Suprapubic skin (tissue), 4 donors: ENCODE results near the gene FAM193B. TPM values are rescaled to one million over a fixed set of nuclear protein-coding genes. Genes with fewer than 3 reads are reported as not detected.

Experiments used
- DNase-seq, 2 donors: peaks; one replicate each; pipeline ENCODE4 v3.0.0-alpha.2; 2019; ENCODE audit warnings: low spot score in 2 of 2
- H3K27ac ChIP-seq: fragments of 200-600 bp; sonication (generic); one replicate; pipeline ENCODE4 v1.5.1; 2019
- H3K27me3 ChIP-seq: fragments of 200-600 bp; sonication (generic); one replicate; pipeline ENCODE4 v1.5.1; 2019
- H3K36me3 ChIP-seq: fragments of 200-600 bp; sonication (generic); one replicate; pipeline ENCODE4 v1.5.1; 2019
- H3K4me1 ChIP-seq: fragments of 200-600 bp; sonication (generic); one replicate; pipeline ENCODE4 v1.5.1; 2019
- H3K4me3 ChIP-seq: fragments of 200-600 bp; sonication (generic); one replicate; pipeline ENCODE4 v1.5.1; 2019; ENCODE audit warnings: mild to moderate bottlenecking
- H3K9me3 ChIP-seq: fragments of 200-600 bp; sonication (generic); one replicate; pipeline ENCODE4 v1.5.1; 2019
- EP300 ChIP-seq: sonication (generic); formaldehyde crosslinking; IDR thresholded peaks from one replicate; pipeline ENCODE4 v1.6.1; 2017; ENCODE audit warnings: antibody characterized with exemption
- POLR2A ChIP-seq, 2 donors: fragments of 450-650 bp; IDR thresholded peaks; one replicate each; pipeline ENCODE4 v1.6.1; 2017; ENCODE audit warnings: antibody characterized with exemption in 2 of 2, mild to moderate bottlenecking in 2 of 2, moderate library complexity in 2 of 2
- POLR2AphosphoS5 ChIP-seq, 3 donors: sonication (generic); formaldehyde crosslinking; IDR thresholded peaks; one replicate each; pipeline ENCODE4 v1.6.1; 2017; ENCODE audit warnings: antibody characterized with exemption in 3 of 3
- WGBS: methylation state at CpG from one replicate; pipeline ENCODE4 v1.1.5; 2018; 5-methylcytosine and 5-hydroxymethylcytosine counted together
- total RNA-seq, 4 donors: library from RNA; depleted of rRNA; stranded (reverse); fragments of >200 nt; gene quantifications; one replicate each; pipeline ENCODE4 v1.1.0, GENCODE V29; 2016
- TF ChIP-seq, protein P1 (sequence below), 2 donors: fragments of 200-600 bp in 1 of 2; fragments of 450-650 bp in 1 of 2; sonication (generic) in 1 of 2; IDR thresholded peaks; one replicate each; pipeline ENCODE4 v1.5.1; 2016 to 2019; ENCODE audit warnings: antibody characterized with exemption in 2 of 2, mild to moderate bottlenecking in 1 of 2, moderate library complexity in 1 of 2

Gene FAM193B
- total RNA-seq, 4 donors from 2014 or later = 55.6 to 328 (median 78.2) TPM

DNA sequence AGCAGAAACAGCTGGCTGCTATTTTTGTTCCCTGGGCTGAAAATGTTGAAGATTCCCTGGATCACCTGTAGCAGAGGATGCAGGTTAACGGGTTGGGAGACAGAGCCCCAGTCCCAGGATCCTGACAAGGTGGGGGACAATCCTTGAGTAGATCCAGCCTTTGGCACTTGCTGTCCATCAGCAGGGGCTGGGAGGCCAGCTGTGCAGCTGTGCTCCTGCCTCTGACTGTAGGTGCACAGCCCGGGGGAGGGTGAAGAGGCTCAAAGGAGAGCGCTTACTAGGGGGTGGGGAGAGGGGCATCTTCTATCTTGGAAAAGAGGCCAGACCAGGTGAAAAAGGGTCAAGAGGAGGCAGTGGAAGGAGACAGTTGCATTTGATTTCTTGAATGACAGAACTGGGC is 34.1 kb downstream of the FAM193B start:
- Histone ChIP-seq H3K27ac (no peak overlapping the region), H3K9me3 (no peaks in the 10 kb centered on the region), H3K4me3 (no peak overlapping the region), H3K27me3 (no peaks in the 10 kb centered on the region), H3K36me3 (peaks cover 55% of the 10 kb centered on the region), H3K4me1 (peaks cover 19% of the 10 kb centered on the region)
- no peak for DNase-seq
- 97% methylated on average over 3 of the region's 3 CpGs for WGBS
- no peak for TF ChIP-seq EP300
- TF ChIP-seq POLR2A (IDR thresholded peaks at IDR 0.05) = no peak
- no peak for TF ChIP-seq POLR2AphosphoS5 (IDR thresholded peaks at IDR 0.05)
- TF ChIP-seq, protein P1, sequence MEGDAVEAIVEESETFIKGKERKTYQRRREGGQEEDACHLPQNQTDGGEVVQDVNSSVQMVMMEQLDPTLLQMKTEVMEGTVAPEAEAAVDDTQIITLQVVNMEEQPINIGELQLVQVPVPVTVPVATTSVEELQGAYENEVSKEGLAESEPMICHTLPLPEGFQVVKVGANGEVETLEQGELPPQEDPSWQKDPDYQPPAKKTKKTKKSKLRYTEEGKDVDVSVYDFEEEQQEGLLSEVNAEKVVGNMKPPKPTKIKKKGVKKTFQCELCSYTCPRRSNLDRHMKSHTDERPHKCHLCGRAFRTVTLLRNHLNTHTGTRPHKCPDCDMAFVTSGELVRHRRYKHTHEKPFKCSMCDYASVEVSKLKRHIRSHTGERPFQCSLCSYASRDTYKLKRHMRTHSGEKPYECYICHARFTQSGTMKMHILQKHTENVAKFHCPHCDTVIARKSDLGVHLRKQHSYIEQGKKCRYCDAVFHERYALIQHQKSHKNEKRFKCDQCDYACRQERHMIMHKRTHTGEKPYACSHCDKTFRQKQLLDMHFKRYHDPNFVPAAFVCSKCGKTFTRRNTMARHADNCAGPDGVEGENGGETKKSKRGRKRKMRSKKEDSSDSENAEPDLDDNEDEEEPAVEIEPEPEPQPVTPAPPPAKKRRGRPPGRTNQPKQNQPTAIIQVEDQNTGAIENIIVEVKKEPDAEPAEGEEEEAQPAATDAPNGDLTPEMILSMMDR (IDR thresholded peaks at IDR 0.05) = no peak

DNA sequence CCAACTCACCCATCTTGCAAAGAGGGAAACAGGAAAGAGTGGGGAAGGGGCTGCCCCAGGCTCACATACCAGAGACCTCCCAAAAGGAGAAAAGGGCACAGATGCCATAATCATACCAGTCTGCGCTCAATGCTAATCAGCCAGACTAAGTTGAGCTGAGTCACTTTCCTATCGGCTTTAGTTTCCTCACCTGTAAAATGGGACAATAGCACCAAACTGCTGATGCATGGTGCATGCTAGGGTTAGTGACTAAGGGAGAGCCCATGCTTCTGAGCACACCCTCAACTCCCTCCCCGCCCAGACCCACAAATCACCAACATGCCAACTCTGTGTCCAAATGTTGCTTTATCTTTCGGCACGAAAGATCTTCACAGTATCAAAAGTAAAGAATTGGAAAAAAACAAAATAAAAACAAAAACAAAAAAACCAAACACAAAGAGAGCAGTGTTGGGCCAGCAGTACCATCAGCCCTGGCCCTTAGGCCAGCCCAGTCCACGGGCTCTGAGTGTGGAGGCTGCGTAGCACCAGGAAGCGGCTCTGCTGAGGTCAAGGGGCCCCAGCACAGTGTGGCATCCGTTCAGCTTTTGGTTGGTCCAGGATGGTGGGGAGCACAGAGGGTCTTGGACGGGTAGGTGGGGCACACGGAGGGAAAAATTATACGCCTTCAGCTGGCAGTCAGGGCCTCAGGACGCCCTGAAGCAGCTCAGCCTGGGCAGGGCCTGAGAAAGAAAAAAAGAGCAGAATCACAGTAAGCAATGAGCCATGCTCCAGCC is 34.7 kb downstream of the FAM193B start:
- no peak overlapping the region for H3K27ac ChIP-seq
- peaks cover 23% of the 10 kb centered on the region for H3K4me1 ChIP-seq
- 85% methylated on average over 13 of the region's 13 CpGs for WGBS
- no peaks in the 10 kb centered on the region for H3K27me3 ChIP-seq
- TF ChIP-seq POLR2AphosphoS5 (IDR thresholded peaks at IDR 0.05) = no peak
- no peaks in the 10 kb centered on the region for H3K9me3 ChIP-seq
- H3K36me3 ChIP-seq = peaks cover 56% of the 10 kb centered on the region
- no peak overlapping the region for H3K4me3 ChIP-seq
- DNase-seq = no peak

DNA sequence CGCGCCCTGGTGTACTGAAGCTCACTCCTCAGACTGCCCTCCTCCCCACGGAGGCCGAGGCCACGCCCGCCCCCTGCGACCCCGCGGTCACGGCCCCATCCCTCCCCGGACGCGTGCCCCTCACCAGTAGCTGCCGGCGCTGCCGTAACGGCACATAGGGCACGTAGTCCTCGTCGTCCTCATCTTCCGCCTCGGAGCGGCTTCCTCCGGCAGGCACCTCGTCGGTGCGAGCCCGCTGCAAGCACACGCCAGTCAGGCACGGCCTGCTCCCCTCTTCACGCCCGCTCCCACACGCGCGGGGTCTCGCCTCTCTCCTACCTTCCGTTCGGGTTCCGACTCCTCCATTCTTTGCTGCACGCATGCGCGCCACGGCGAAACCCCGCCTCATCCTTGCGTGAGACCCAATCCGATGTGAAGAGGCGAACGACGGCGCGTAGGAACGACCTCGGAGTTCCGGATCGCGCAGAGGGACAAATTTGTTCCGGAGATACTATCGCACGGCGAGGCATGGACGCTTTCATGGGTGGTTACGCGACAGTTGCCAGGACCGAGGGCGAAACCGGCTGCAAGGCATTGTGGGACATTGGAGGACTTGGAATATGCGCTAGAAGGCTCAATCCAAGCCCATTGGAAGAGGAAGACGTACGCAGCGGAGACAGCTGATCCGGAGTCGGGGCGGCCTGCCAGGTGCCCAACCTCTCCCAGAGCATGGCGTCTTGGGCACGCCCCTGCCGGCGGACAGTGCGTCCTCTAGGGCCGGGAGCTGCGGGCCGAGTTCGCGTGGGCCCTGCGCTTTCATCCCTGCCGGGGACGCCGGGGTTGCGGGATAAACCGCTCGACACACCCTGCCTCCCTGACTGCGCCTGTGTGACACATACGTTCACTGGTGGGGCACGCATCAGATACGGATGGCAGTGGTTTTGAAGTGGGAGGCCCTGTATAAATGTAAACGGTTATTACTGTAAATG is 37.5 kb downstream of the FAM193B start, which contains the start of gene DDX41:
TSS of gene DDX41 (minus strand) at position 361 of the 968 bp plus-strand sequence. CDS start at position 345, 16 bp downstream.
- H3K36me3 ChIP-seq = peaks cover 59% of the 10 kb centered on the region
- peaks cover 29% of the 10 kb centered on the region for H3K4me1 ChIP-seq
- peak within 1 kb of the TSS; percentile 89 for H3K27ac ChIP-seq
- peak within 1 kb of the TSS; percentile 98 for H3K4me3 ChIP-seq
- DNase-seq = peak; percentile 98 to 99
- H3K9me3 ChIP-seq = no peaks in the 10 kb centered on the region
- H3K27me3 ChIP-seq = no peaks in the 10 kb centered on the region
- under 1% methylated on average over 56 of the region's 96 CpGs for WGBS
- TF ChIP-seq POLR2AphosphoS5 (IDR thresholded peaks at IDR 0.05) (peak in 2 of 3 donors; percentile 93 to 99), POLR2A (IDR thresholded peaks at IDR 0.05) (peak in 1 of 2 donors; percentile 14), EP300 (no peak)
- TF ChIP-seq, protein P1 (IDR thresholded peaks at IDR 0.05) = peak in 1 of 2 donors; percentile 13

DNA sequence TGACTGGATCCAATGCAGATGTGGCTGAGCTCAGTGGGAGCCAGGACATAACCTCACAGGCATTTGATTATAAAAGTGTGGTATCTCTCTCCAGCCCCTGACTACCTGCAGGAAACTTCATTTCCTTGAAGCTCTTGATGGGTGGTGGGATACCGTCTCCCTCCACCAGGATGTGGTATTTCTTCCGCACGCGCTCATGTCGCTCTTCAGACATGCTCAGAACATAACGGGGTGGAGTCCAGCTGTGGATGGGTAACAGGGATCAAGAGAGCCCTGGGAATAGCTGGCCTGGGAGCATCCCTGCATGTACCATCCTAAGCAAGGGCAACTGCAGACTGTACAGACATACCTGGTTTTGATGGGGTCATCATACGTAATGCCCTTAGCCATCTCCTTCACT is 38.8 kb downstream of the FAM193B start:
- Histone ChIP-seq H3K4me1 (peaks cover 29% of the 10 kb centered on the region), H3K27ac (no peak overlapping the region)

DNA sequence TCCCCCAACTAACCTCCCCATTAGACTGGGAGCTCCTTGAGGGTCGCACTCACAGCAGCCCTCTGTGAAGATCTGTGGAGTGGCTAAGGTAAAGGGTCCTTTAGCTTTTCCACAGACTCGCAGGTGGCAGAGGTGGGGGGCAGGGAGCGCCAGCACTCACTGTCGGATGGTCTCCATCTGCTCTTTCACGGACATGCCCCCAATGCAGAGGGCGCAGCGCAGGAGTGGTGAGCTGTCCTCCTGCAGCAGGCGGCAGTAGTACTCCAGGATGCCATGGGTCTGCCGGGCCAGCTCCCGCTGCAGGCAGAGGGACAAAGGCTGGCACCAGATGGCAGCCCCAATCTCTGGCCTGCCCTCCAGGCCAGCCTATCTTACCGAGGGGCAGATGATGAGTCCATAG is 39.8 kb downstream of the FAM193B start:
- 92% methylated on average over 6 of the region's 11 CpGs for WGBS
- H3K36me3 ChIP-seq = peaks cover 55% of the 10 kb centered on the region
- H3K27me3 ChIP-seq = no peaks in the 10 kb centered on the region
- peaks cover 29% of the 10 kb centered on the region for H3K4me1 ChIP-seq
- H3K9me3 ChIP-seq = no peaks in the 10 kb centered on the region
- H3K27ac ChIP-seq = no peak overlapping the region
- H3K4me3 ChIP-seq = no peak overlapping the region
- no peak for DNase-seq
- no peak for TF ChIP-seq POLR2AphosphoS5 (IDR thresholded peaks at IDR 0.05)

More for the DNA sequence above, 38.8 kb downstream of the FAM193B start:
- H3K9me3 ChIP-seq = no peaks in the 10 kb centered on the region
- no peak for TF ChIP-seq POLR2AphosphoS5 (IDR thresholded peaks at IDR 0.05)
- TF ChIP-seq EP300 = no peak
- TF ChIP-seq, protein P1 (IDR thresholded peaks at IDR 0.05) = no peak
- TF ChIP-seq POLR2A (IDR thresholded peaks at IDR 0.05) = no peak
- DNase-seq = no peak
- H3K27me3 ChIP-seq = no peaks in the 10 kb centered on the region
- peak overlapping the region; percentile 98 for H3K4me3 ChIP-seq
- H3K36me3 ChIP-seq = peaks cover 59% of the 10 kb centered on the region
- 89% methylated on average over 7 of the region's 7 CpGs for WGBS
